Esophagus muscularis mucosa (tissue), 4 donors: ENCODE data around the gene UBE2B.

ENCODE experiments used
- CTCF ChIP-seq, 3 experiments: fragments of 200-600 bp in 2 of 3; fragments of 450-650 bp in 1 of 3; sonication (generic) in 2 of 3; IDR thresholded peaks; one replicate each; pipeline ENCODE4 v1.5.1; 2017 to 2019; ENCODE audit warnings: antibody characterized with exemption in 3 of 3, mild to moderate bottlenecking in 2 of 3, moderate library complexity in 1 of 3
- EP300 ChIP-seq: sonication (generic); formaldehyde crosslinking; IDR thresholded peaks from one replicate; pipeline ENCODE4 v1.6.1; 2017; ENCODE audit warnings: antibody characterized with exemption
- POLR2A ChIP-seq: fragments of 450-650 bp; IDR thresholded peaks from one replicate; pipeline ENCODE4 v1.6.1; 2017; ENCODE audit warnings: antibody characterized with exemption, moderate library complexity, mild to moderate bottlenecking, low read depth
- POLR2AphosphoS5 ChIP-seq, 2 donors: sonication (generic); formaldehyde crosslinking; IDR thresholded peaks; one replicate each; pipeline ENCODE4 v1.6.1; 2017; ENCODE audit warnings: antibody characterized with exemption in 2 of 2

DNA sequence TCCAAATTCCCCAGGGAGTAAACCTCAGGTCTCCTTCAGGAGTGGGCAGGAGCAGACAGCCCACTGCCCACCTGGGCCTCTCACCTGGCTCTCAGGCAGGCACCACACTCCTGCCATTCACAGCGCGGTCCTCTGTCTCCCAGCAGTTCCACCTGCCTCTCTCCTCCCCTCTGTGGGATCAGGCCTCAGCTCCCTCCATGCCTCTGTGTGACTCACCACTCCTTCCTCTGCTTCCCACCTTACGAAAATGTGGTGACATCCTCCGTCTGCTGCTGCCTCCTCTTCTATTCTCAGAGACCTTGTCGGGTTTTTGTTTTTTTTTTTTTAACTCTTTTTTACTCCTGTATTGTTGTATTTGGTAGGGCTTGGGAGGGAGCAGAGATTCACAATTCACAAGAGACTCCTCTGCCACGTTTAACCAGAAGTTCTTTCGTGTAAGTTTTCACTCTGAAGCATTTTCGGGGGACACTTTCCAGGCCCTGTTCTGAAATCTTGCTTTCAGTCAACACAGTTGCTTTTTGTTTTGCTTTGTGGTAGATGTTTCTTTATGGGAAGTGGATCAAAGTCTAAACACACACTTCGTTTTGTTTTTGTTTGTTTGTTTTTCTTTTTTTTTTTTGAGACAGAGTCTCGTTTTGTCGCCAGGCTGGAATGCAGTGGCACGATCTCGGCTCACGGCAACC, 61.4 kb downstream of the UBE2B start:
- TF ChIP-seq CTCF (IDR thresholded peaks at IDR 0.05) (no peak), POLR2AphosphoS5 (IDR thresholded peaks at IDR 0.05) (no peak), POLR2A (no peak), EP300 (no peak)
